HepG2 (cell line): Measurements from ENCODE around the gene ADGRG6. TPM values are rescaled to one million over a fixed set of nuclear protein-coding genes. Genes with fewer than 3 reads are reported as not detected.

Experiments used
- ARHGAP35 ChIP-seq: sonication (generic); formaldehyde crosslinking; IDR thresholded peaks from 2 replicates; pipeline ENCODE4 v1.9.0; 2022; ENCODE audit warnings: mild to moderate bottlenecking, inconsistent platforms, moderate library complexity, missing genetic modification reagents, borderline replicate concordance
- ARID4A ChIP-seq: sonication (generic); formaldehyde crosslinking; IDR thresholded peaks from 2 replicates; pipeline ENCODE4 v1.5.0; 2020; ENCODE audit warnings: mild to moderate bottlenecking, missing genetic modification reagents, borderline replicate concordance
- ASH2L ChIP-seq: fragments of 300-600, 200-600 bp; sonication (generic); IDR thresholded peaks from 2 replicates; pipeline ENCODE4 v1.7.0; 2017; ENCODE audit warnings: low read depth, mild to moderate bottlenecking, moderate library complexity, mixed read lengths, low read length; ENCODE audit not compliant: insufficient read length
- EEA1 ChIP-seq: sonication (generic); formaldehyde crosslinking; IDR thresholded peaks from 2 replicates; pipeline ENCODE4 v1.5.1; 2020; ENCODE audit warnings: mild to moderate bottlenecking, missing genetic modification reagents, borderline replicate concordance
- ERF ChIP-seq: IDR thresholded peaks from 2 replicates; pipeline ENCODE4 v1.6.1; 2018; ENCODE audit warnings: missing biosample characterization, missing genetic modification reagents
- ESRRA ChIP-seq: sonication (generic); formaldehyde crosslinking; IDR thresholded peaks from 2 replicates; pipeline ENCODE4 v1.5.1; 2020; ENCODE audit warnings: mild to moderate bottlenecking, low read depth, missing genetic modification reagents
- FIP1L1 ChIP-seq: fragments of 200-400 bp; formaldehyde crosslinking; IDR thresholded peaks from 2 replicates; pipeline ENCODE4 v1.6.1; 2018; ENCODE audit warnings: low read depth, mild to moderate bottlenecking, low read length, moderate library complexity, borderline replicate concordance; ENCODE audit not compliant: insufficient read depth
- KLF9 ChIP-seq: IDR thresholded peaks from 2 replicates; pipeline ENCODE4 v1.6.1; 2016; ENCODE audit warnings: low read depth
- NCOA2 ChIP-seq: sonication (generic); formaldehyde crosslinking; IDR thresholded peaks from 2 replicates; pipeline ENCODE4 v1.8.0; 2022; ENCODE audit warnings: inconsistent platforms
- PHF8 ChIP-seq: sonication (generic); formaldehyde crosslinking; IDR thresholded peaks from 2 replicates; pipeline ENCODE4 v1.5.0; 2020; ENCODE audit warnings: missing genetic modification reagents
- RFXANK ChIP-seq: IDR thresholded peaks from 2 replicates; pipeline ENCODE4 v1.6.1; 2016
- SRSF1 ChIP-seq: fragments of 200-400 bp; formaldehyde crosslinking; optimal IDR thresholded peaks from 2 replicates; pipeline ENCODE3; 2017; ENCODE audit warnings: mild to moderate bottlenecking, low read depth, low read length, moderate library complexity
- TMF1 ChIP-seq: sonication (generic); formaldehyde crosslinking; IDR thresholded peaks from 2 replicates; pipeline ENCODE4 v1.8.1; 2022; ENCODE audit warnings: low read depth, missing genetic modification reagents
- TOPORS ChIP-seq: sonication (generic); formaldehyde crosslinking; IDR thresholded peaks from 2 replicates; pipeline ENCODE4 v1.8.0; 2023; ENCODE audit warnings: mild to moderate bottlenecking, missing genetic modification reagents
- ZBTB37 ChIP-seq: sonication (generic); formaldehyde crosslinking; IDR thresholded peaks from 2 replicates; pipeline ENCODE4 v1.4.0; 2020; ENCODE audit warnings: mild to moderate bottlenecking, missing genetic modification reagents
- ZNF292 ChIP-seq: sonication (generic); formaldehyde crosslinking; IDR thresholded peaks from 2 replicates; pipeline ENCODE4 v1.8.1; 2022; ENCODE audit warnings: mild to moderate bottlenecking, low read depth, missing genetic modification reagents, borderline replicate concordance
- ZNF558 ChIP-seq: sonication (generic); formaldehyde crosslinking; IDR thresholded peaks from 2 replicates; pipeline ENCODE4 v1.9.0; 2022; ENCODE audit warnings: mild to moderate bottlenecking, missing genetic modification reagents, borderline replicate concordance
- ZNF687 ChIP-seq: sonication (generic); formaldehyde crosslinking; IDR thresholded peaks from 2 replicates; pipeline ENCODE4 v1.5.1; 2020; ENCODE audit warnings: mild to moderate bottlenecking, missing genetic modification reagents, moderate library complexity
- ZNF749 ChIP-seq: sonication (generic); formaldehyde crosslinking; IDR thresholded peaks from 2 replicates; pipeline ENCODE4 v1.8.0; 2022; ENCODE audit warnings: mild to moderate bottlenecking, missing genetic modification reagents, moderate library complexity, borderline replicate concordance
- ZNF83 ChIP-seq: sonication (generic); formaldehyde crosslinking; IDR thresholded peaks from 2 replicates; pipeline ENCODE4 v1.4.0; 2020; ENCODE audit warnings: missing genetic modification reagents, mild to moderate bottlenecking, borderline replicate concordance
- polyA plus RNA-seq, 8 experiments: library from polyadenylated mRNA; depleted of rRNA in 3 of 8; stranded (reverse) in 7 of 8; unstranded in 1 of 8; fragments of >200 nt; fragmentation: Illumina TruSeq in 4 of 8; extraction: Trizol in 4 of 8; gene quantifications; 2 replicates each; pipeline versions ENCODE4 v1.2.1 to v1.2.3, GENCODE V29; 2011 to 2016; ENCODE audit warnings: low read depth in 4 of 8, missing spikeins in 1 of 8, mixed read lengths in 1 of 8; ENCODE audit not compliant: insufficient read depth in 1 of 8
- total RNA-seq, 5 experiments: library from RNA; depleted of rRNA; stranded (reverse); fragments of >200 nt; fragmentation: Illumina TruSeq; extraction: Trizol; gene quantifications; 2 replicates each; pipeline ENCODE4 v1.2.3, GENCODE V29; 2016; ENCODE audit warnings: low read depth in 1 of 5

Gene ADGRG6
- total and polyA plus RNA-seq, 2 of the 13 experiments (the other 11 are each of a cell fraction or from before 2014, with no cell fraction given) = 129 to 249 TPM

- TF ChIP-seq FIP1L1 (no peak), EEA1 (CRISPR knock-in tag) (no peak), KLF9 (CRISPR knock-in tag) (no peak; the same call in 1 of the 2 replicates), ZNF292 (CRISPR knock-in tag) (peak; percentile 50; the same call in 1 of the 2 replicates), NCOA2 (CRISPR knock-in tag) (no peak; the same call in 1 of the 2 replicates), SRSF1 (no peak), ZNF83 (CRISPR knock-in tag) (no peak), ZBTB37 (no peak; the same call in 1 of the 2 replicates), ASH2L (peak; percentile 97), ERF (peak; percentile 61; the same call in 1 of the 2 replicates), ZNF749 (CRISPR knock-in tag) (no peak), ESRRA (no peak), TMF1 (no peak), ARHGAP35 (CRISPR knock-in tag) (no peak), PHF8 (CRISPR knock-in tag) (no peak), ZNF687 (CRISPR knock-in tag) (no peak; the same call in 1 of the 2 replicates), TOPORS (CRISPR knock-in tag) (no peak), ZNF558 (CRISPR knock-in tag) (no peak), RFXANK (CRISPR knock-in tag) (0 out of 2 replicates have a peak, but pooled peaks have one; percentile 18), ARID4A (peak; percentile 46; the same call in 1 of the 2 replicates)
Measured at GRCh38 chr6:142296975-142297604, 4.7 kb upstream of the ADGRG6 start (continued).
